Erythroblast (primary cell): ENCODE results near the gene FGG.

ENCODE experiments used
- DNase-seq, 2 experiments: peaks; one replicate each; lab custom pipeline; 2025; lab: John Stamatoyannopoulos, UW
- GATA1 ChIP-seq: IDR thresholded peaks from 2 replicates; pipeline ENCODE4 v1.6.1; 2011; ENCODE audit warnings: low read depth, mild to moderate bottlenecking, control low read depth, low read length, moderate library complexity
- POLR2A ChIP-seq: IDR thresholded peaks from 2 replicates; pipeline ENCODE4 v1.6.1; 2011; ENCODE audit warnings: mild to moderate bottlenecking, low read length

FGG gene

GRCh38 chr4:154585369-154586018, 27.0 kb downstream of the FGG start:
- DNase-seq, result no peak

GRCh38 chr4:154584259-154584658, 28.2 kb downstream of the FGG start:
- DNase-seq, result no peak
- TF ChIP-seq GATA1 (no peak), POLR2A (no peak)

More at GRCh38 chr4:154585369-154586018, 27.0 kb downstream of the FGG start:
- TF ChIP-seq GATA1, result no peak
- no peak for TF ChIP-seq POLR2A

DNA sequence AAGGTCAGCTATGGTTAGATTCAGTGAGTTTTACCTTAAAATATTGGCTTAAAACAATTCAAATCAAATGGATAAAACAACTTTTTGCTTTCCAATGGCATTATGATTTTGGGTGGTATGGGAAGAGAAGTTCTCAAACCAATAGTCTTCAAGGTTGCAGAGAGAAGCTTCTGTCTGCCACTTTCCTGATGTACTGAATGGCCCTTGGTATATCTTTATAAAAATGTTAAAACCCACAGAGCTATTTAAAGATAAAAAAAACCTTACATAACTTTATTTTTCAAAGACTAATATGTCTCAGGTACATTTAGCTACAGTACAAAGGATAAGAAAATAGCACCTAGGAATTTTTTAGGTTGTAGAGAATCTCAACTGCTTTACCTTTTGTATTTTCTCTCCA, 28.8 kb downstream of the FGG start:
- TF ChIP-seq GATA1, result no peak
- no peak for TF ChIP-seq POLR2A

GRCh38 chr4:154583230-154583629, 29.2 kb downstream of the FGG start:
- TF ChIP-seq GATA1, result no peak
- TF ChIP-seq POLR2A, result no peak
- no peak for DNase-seq

More for the DNA sequence above, 28.8 kb downstream of the FGG start:
- no peak for DNase-seq

GRCh38 chr4:154582723-154583122, 29.7 kb downstream of the FGG start:
- no peak for DNase-seq
- TF ChIP-seq GATA1 (no peak), POLR2A (no peak)

GRCh38 chr4:154579927-154580326, 32.5 kb downstream of the FGG start:
- TF ChIP-seq POLR2A (no peak), GATA1 (no peak)
- no peak for DNase-seq

GRCh38 chr4:154578919-154579318, 33.5 kb downstream of the FGG start:
- no peak for TF ChIP-seq GATA1
- TF ChIP-seq POLR2A, result no peak
- DNase-seq, result no peak

GRCh38 chr4:154577324-154577723, 35.1 kb downstream of the FGG start:
- TF ChIP-seq GATA1 (no peak), POLR2A (no peak)
- no peak for DNase-seq

- TF ChIP-seq GATA1 (no peak), POLR2A (no peak)
- no peak for DNase-seq
Observed at GRCh38 chr4:154574311-154574710, 38.1 kb downstream of the FGG start.

- DNase-seq, result no peak
- TF ChIP-seq GATA1, result no peak
- TF ChIP-seq POLR2A, result no peak
Observed at GRCh38 chr4:154573190-154573870, 39.1 kb downstream of the FGG start.

DNA sequence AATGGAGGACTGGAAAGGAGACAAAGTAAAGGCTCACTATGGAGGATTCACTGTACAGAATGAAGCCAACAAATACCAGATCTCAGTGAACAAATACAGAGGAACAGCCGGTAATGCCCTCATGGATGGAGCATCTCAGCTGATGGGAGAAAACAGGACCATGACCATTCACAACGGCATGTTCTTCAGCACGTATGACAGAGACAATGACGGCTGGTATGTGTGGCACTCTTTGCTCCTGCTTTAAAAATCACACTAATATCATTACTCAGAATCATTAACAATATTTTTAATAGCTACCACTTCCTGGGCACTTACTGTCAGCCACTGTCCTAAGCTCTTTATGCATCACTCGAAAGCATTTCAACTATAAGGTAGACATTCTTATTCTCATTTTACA, 42.9 kb downstream of the FGG start:
- no peak for TF ChIP-seq POLR2A
- no peak for TF ChIP-seq GATA1
- DNase-seq, result no peak

DNA sequence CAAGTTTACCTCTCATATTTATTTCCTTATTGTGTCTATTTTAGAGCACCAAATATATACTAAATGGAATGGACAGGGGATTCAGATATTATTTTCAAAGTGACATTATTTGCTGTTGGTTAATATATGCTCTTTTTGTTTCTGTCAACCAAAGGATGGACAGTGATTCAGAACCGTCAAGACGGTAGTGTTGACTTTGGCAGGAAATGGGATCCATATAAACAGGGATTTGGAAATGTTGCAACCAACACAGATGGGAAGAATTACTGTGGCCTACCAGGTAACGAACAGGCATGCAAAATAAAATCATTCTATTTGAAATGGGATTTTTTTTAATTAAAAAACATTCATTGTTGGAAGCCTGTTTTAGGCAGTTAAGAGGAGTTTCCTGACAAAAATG, 43.4 kb downstream of the FGG start:
- DNase-seq, result no peak
- TF ChIP-seq GATA1 (no peak), POLR2A (no peak)

DNA sequence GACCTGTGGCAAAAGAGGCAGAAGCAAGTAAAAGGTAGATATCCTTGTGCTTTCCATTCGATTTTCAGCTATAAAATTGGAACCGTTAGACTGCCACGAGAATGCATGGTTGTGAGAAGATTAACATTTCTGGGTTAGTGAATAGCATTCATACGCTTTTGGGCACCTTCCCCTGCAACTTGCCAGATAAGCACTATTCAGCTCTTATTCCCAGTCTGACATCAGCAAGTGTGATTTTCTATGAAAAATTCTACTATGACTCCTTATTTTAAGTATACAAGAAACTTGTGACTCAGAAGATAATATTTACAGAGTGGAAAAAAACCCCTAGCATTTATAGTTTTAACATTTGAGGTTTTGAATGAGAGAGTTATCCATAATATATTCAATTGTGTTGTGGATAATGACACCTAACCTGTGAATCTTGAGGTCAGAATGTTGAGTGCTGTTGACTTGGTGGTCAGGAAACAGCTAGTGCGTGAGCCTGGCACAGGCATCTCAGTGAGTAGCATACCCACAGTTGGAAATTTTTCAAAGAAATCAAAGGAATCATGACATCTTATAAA, 45.7 kb downstream of the FGG start:
- DNase-seq, result no peak

GRCh38 chr4:154565704-154566103, 46.8 kb downstream of the FGG start:
- TF ChIP-seq POLR2A, result no peak
- no peak for TF ChIP-seq GATA1
- DNase-seq, result no peak

More for the DNA sequence above, 45.7 kb downstream of the FGG start:
- TF ChIP-seq POLR2A (no peak), GATA1 (no peak)
